HK-2 (cell line): ENCODE measurements around the gene CAMK1D.

Experiments used
- DNase-seq: peaks from one replicate; pipeline ENCODE4 v3.0.0-alpha.2; 2018; ENCODE audit not compliant: unreplicated experiment

The CAMK1D gene

GRCh38 chr10:12823328-12823727 lies 474.0 kb downstream of the CAMK1D start:
- no peak for DNase-seq

DNA sequence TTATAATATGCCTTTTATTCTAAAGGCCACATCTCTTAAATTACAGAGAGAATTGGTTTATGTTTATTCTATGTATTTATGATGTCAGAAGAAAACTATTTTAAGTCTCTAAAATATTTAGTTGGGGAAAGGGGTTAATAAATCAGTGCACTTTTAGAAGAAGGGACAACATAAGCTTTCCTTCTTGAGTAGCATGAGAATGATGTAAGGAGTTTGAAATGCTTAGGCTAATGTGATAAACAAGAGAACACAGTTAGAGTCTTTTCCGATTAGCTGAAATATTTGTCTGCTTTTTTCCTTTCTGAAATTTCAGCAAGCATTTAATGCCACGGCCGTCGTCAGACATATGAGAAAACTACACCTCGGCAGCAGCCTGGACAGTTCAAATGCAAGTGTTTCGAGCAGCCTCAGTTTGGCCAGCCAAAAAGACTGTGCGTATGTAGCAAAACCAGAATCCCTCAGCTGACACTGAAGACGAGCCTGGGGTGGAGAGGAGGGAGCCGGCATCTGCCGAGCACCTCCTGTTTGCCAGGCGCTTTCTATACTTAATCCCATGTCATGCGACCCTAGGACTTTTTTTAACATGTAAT lies 476.0 kb downstream of the CAMK1D start:
- no peak for DNase-seq

DNA sequence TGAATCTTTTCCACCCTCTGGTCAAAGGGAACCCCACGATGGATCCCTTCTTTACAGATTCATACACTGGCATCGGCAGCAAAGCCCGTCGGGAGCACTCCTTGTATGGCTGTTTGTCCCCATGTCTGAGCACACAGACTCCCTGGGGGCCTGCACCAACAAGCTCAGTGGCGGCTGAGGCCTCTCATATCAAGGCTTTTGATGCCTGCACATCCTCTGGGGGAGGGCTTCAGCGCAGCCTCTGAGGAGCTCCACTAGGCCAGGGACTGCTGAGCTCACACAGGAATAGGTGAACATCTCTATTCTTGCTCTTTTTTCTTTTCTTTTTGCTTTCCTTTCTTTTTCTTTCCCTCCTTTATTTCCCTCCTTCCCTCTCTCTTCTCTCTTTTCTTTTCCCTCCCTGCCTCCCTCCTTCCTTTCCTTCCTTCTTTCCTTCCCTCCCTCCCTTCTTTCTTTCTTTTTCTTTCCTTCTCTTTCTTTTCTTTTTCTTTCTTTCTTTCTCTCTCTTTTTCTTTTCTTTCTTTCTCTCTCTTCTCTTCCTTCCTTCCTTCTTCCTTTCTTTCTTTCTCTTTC lies 477.5 kb downstream of the CAMK1D start:
- DNase-seq = no peak

- DNase-seq = no peak
These were observed 479.4 kb downstream of the CAMK1D start for GRCh38 chr10:12828736-12829135.

- no peak for DNase-seq
These were observed 480.6 kb downstream of the CAMK1D start for GRCh38 chr10:12829831-12830390.

DNA sequence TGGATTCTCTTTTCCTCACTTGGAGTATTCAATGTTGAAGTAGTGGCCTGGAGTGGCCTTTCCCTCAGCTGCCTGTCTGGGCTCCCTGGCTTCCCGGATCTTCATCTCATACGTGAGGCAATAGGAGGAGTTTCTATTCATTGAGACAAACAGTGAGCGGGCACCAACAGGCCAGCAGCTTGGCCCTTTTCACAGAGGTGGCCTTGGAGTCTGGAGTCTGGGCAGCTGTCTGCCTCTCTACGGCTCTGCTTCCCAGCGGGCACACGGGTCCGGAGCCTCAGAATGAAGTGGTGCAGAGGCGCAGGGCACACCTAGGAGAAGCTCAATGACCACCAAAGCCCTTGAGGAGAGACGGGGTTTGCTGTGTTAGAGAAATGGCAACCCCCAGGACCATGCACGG lies 482.7 kb downstream of the CAMK1D start:
- DNase-seq = no peak

- DNase-seq = no peak
These were observed 484.1 kb downstream of the CAMK1D start for GRCh38 chr10:12833451-12833850.

DNA sequence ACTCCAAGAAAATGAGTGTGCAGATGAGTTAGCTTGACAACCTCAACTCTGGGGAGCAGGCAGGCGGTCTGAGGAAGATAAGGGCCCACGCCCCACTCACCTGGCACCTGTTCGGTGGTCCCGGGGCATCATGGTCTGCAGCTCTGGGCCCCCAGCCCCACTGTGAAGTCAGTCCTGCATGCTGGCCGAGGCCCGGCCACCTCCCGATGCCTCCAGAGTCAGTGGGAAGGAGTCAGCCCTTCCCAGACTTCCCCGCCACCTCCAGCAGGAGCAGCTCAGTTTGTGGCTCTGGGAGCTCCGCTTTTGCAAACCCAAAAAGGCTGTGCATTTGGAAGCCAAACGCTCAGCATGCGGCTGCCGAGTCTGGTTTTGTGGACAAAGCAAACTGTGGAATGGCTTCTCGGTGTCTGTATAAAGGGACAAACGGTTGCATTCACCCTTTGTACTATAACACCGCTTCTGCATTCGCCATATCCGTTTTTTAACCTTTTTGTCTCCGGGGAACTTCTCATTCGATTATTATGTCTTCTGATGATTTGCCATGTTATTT lies 484.8 kb downstream of the CAMK1D start:
- no peak for DNase-seq

- DNase-seq = no peak
These were observed 485.4 kb downstream of the CAMK1D start for GRCh38 chr10:12834721-12835120.

- DNase-seq = peak; percentile 8
These were observed 486.4 kb downstream of the CAMK1D start for GRCh38 chr10:12835709-12836108.

DNA sequence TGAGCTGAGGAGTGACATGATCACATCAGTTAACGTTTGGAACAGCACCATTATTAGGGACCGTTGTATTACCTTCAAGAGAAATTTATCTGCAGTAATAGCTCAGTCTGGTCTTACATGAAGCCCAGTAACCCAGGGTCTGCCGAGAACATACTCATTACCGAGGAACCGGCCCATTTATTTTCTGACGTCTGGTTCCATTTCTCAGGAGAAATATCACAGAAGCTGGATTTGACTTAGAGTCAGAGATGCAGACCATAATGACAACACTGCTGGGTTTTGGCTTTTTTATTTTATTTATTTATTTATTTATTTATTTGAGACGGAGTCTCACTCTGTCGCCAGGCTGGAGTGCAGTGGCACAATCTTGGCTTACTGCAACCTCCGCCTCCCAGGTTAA lies 489.0 kb downstream of the CAMK1D start:
- DNase-seq = no peak

- no peak for DNase-seq
These were observed 489.9 kb downstream of the CAMK1D start for GRCh38 chr10:12838995-12839927.

GRCh38 chr10:12839941-12840611 lies 490.7 kb downstream of the CAMK1D start:
- DNase-seq = no peak

DNA sequence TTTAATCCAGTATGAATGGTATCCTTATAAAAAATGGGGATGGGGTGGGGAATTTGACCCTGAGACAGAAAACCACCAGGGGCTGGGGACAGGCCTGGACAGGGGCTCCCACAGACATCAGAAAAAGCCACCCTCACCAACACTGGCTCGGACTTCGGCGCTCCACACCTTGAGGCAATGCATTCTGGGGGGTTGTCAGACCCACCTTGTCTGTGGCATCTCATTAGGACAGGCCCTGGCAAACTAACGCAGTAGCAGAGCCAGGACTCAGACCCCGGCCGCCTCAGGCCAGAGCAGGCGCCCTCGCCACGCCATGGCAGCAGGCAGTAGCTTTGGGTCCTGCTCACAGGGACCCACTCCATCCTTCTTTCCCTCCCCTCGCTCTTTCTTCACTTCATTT lies 492.1 kb downstream of the CAMK1D start:
- no peak for DNase-seq

GRCh38 chr10:12841826-12842225 lies 492.5 kb downstream of the CAMK1D start:
- no peak for DNase-seq

DNA sequence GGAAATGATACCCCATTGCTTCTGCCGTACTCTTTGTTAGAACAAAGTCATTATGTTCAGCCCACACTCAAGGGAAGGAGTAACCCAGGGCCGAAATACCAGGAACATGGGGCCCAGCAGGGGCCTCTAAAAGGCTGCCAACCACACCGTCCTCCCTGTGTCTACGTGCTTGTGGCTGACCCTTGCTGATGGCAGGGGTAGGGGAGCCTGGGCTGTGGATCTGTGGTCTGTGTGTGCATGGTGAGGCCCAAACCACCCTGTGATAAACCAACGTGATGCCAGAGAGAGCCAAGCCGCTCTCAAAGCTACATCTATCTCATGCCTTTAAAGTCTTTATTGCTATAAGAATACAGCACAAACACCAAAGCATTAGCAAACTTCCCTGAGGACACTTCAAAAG lies 493.0 kb downstream of the CAMK1D start:
- no peak for DNase-seq

DNA sequence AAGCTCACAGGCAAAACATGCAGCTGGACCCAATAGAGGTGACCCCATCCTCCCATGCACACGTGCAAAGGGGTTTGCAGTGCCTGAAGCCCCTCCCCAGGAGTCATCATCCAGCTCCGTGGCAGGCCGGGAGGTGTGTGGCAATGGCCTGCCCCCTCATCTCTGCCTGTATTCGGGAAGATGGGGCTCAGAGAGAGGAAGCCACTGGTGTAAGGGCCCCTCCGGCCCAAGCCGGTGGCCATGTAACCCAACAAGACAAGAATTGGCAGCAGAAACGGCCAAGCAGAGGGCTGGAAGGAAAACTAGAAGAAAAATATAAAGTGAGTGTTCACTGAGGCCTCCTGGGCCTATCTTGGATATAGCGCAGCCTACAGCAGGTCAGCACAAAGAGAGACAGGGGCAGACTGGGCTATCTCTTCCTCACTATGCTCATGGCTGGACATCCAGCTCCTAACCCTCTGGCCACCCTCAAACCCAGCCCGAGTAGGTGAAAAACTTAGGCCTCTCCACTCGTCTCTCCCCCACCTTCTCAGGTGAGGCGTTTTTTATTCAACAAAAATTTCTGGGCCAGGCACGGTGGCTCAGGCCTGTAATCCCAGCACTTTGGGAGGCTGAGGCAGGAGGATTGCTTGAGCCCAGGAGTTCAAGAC lies 494.1 kb downstream of the CAMK1D start:
- no peak for DNase-seq

- peak; percentile 13 for DNase-seq
These were observed 495.6 kb downstream of the CAMK1D start for GRCh38 chr10:12844811-12845483.

DNA sequence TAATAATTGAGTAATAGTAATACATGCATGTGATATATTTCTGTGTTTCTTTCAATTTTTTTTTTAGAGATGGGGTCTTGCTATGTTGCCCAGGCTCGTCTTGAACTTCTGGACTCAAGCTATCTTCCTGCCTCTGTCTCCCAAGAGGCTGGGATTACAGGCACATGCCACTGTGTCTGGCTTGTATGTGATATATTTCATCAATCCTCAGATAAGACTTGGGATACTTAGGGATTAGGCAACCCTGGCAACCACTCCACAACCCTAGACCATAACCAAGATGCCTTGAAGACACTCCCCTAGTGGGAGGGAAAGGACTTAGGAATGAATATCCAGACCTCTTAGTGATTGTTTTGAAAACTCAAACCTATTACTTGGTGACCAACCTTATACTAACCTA lies 497.4 kb downstream of the CAMK1D start:
- DNase-seq = no peak

- no peak for DNase-seq
These were observed 498.1 kb downstream of the CAMK1D start for GRCh38 chr10:12847361-12847975.
